Tongue (tissue), 2 donors: ENCODE measurements around the gene C9orf50. TPM values are rescaled to one million over a fixed set of nuclear protein-coding genes. Genes with fewer than 3 reads are reported as not detected.
A peak's percentile ranks its signal among the peaks of the same experiment; 100 is the strongest.
"Not testable (repeated sequence)": the region's sequence is repeated elsewhere in the genome, so short reads cannot be mapped to it uniquely, and the experiment has no call there.

Experiments used
- DNase-seq: peaks from one replicate; pipeline ENCODE4 v3.0.0-alpha.2; 2015
- total RNA-seq: library from RNA; depleted of rRNA; stranded (reverse); fragments of >200 nt; gene quantifications from one replicate; pipeline ENCODE4 v1.2.3, GENCODE V29; 2014

C9orf50 gene
- total RNA-seq, 1 donor from 2014 or later = not detected

DNA sequence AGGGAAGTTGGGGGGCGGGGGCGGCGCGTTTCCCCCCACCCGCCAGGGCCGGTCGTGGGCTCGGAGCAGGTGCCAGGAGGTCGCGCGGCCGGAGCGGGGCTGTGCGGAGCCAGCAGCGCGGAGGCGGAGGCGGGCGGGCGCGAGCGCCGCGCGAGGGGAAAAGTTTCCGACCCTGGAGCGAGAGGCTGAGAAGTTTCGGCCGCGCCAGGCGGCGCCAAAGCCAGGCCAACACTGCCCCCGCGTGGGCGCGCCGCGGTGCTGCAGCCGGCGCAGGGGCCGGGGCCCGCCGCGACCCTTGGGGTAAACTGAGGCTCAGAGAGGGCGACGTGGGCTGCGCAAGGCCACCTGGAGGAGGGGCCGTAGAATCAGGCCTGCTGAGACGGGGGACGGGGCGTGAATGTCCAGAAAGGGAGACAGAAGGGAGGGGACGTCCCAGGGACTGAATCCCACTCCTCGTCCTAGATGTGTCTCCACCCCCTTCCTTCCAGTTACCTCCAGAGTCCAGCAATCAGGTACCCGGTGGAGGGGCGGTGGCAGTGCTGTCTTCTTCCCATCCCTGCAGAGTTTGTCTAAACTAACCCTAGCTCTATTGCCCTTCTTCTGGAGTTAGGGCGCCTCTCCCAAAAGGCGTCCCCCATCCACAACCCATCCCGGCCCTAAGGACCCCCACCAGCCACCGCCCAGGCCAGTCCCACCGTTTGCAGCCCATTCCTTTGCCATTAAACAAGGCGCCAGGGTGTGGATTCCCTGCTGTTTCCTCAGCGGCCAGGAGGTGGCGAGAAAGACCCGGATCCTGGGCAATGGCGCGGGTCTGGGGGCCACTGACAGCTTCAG is 10.2 kb downstream of the C9orf50 start:
- peak; percentile 88 for DNase-seq

DNA sequence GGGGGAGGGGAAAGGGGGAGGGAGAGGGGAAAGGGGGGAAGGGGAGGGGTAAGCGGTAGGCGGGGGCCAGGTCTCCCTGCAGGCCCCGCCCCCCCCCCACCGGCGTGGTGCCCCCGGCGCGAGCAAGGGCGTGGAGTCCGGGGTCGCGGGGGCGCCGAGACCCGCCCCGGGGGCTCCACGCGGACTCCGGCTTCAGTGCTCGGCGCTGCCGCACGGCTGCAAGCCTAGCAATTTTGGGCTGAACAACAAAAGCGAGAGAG is 10.8 kb downstream of the C9orf50 start:
- no peak for DNase-seq

DNA sequence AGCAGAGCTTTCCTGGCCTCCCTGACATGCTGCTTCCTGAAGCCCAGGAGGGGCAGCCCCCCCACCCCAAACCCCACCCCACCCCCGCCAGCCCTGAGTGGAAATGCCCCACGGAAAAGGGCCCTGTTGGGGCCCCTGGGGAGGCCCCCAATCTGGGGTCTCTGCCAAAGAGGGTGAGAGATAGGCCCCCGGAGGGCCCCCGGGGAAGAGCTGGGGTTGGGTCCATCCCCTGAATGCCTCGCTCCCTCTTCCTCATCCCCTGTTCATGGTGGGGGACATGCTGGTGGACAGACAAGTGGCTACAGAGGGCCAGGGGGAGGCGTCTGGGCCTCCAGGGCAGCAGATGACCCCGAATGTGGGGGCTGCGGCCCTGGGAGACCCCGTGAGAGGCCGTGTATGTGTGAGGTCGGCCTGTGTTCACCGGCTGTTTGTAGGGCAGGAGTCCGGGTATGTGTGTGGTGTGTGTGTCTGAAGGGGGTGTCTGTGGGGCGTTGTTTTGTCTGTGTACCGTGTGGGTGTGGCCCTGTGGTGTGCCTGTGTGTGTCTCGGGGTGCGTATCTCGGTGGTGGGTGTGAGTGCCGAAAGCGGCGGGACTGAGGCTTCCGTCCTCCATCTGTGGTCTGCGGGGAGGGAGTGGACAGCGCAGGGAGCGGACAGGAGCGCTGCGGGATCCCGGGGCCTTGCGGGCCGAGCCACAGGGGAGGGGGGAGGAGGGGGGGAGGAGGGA is 11.3 kb downstream of the C9orf50 start:
- DNase-seq = no peak

DNA sequence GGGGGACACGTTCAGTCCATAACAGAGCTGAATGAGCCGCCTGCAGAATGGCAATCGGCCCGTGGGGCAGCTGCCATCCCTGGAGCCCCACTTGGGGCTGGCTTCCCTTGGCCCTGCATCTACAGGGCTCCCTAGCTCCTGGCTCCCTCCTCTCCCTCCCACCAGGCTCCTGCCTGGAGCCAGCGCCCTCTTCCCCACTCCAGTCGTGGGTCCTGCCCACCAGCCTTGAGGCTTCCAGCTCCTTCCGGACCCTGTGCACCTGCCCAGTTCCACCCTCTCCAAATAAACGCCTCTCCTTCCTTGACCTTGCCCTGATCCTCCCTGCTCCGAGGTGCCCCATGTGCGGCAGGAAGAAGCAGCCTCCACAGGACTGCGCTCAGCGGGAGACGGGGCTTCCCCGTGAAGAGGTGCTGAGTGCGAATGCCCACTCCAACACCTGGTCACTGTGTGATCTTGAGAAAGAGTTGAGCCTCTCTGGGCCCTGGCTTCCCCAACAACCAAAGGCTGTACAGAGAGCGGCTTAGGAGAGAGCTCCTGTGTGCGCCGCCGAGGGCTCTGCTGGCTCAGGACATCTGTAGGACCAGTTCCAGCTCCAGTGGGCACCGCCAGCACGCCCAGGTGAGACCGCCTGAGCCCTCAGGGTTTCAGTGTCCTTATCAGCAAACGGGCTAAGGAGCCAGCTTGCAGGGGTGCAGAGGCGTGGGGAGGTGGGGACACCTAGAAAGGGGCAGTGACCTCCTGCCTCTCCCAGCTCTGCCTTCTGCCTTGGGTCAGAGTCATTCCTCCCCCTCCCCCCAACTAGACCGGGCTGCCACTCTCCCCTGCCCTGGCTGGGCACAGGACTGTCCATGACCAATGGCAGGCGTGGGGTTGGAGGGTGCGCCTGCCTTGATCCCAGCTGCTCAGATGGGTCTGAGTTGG is 12.1 kb downstream of the C9orf50 start:
- DNase-seq = no peak

DNA sequence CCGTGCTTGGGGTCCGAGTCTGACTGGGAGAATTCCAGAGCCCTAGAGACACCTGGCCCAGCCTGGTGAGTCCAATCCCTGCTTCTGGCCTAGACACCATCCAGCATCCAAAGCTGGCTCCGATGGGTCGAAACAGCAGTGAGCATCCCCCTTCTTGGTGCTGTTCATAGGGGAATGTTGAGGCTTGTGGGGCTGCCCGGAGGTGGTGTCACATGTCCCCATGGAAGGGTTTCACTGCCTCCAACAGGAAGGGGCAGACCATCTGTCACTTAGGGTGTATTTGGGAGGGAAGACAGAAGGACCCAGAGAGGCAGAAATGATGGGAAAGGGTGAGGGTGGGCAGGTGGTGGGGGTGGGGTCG is 13.9 kb downstream of the C9orf50 start:
- DNase-seq = no peak

DNA sequence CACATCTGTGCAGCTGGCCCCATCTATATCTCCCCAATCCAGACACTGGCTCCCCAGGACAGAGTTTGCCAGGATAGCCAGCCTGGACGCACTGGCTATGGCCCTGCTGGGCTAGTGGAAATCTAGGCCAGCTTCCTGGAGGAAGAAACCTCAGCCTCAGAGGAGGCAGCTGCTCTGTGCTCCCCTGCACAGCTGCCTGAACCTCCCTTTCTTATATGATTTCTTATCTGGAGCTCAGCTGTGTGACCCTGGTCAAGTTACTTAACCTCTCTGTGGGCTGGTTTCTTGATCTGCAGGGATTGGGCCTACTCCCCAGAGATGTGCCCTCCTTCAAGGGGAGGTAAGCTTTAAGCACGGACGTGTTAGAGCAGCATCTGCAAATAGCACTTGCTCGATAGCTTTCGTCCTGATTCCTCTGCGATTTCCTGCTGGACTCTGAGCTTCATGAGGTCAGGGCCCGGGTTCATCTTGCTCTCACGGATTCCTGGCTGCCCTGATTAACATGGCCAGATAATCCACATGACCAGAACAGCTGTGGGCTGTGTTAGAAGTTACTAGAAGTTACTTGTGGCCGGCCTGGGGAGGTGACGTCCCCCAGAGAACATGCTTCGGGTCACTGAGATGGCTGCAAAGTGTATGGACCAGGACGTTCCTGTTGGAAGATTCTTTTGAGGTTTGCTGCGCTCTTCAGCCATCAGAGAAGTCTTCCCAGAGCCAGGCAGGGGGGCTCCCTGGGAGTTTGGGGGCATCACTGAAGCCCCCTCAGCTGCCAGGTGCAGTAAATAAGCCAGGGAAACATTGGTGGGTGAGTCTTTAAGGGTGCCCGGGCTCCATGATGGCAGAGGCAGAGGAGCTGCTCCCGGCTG is 14.5 kb downstream of the C9orf50 start:
- DNase-seq = no peak

DNA sequence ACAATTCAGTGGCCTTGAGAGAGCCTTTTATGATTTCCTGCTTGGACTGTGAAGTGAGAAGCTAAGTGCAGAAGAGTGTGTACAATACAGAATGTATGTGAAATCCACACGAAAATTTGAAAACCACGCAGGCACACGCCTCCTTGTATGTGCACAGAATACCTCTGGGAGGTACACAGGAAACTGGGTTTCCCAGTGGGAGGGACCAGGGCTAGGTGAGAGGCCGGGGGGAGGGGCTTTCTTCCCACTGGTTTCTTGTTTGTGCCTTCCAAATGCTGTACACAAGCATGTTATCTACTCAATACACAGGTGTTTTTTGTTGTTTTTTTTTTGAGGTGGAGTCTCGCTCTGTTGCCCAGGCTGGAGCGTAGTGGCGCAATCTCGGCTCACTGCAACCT is 16.1 kb downstream of the C9orf50 start:
- no peak for DNase-seq

DNA sequence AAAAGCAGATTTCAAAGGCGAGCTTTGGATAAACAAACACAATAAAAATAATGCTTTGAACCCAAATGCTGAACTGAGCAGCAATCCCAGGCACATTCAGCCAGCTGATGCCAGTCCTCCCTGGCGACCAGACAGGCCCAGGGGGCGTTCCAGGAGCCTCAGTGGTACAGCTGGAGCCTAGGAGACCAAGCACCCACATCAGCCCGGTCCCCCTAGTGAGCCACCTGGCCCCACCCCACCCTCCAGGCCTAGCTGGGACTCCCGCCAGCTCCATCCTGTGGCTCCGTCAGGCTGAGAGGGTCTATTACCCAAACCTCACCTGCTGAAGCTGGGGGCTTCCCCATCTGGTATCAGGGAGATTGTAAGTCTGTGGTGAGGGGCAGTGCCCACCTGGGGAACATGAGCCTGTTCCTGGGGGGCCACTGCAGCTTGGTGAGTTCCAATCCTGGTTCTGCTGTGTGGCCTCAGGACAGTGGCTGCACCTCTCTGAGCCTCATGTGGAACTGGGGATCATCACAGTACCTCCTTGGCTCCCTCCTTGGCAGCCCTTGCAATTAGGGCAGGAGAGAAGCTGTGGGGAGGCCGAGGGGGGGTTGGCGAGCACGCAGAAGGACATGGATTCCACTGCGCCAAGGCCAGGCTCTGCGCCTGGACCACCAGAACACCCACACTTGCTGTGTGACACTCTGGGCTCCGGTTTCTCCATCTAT is 16.7 kb downstream of the C9orf50 start:
- DNase-seq = no peak

DNA sequence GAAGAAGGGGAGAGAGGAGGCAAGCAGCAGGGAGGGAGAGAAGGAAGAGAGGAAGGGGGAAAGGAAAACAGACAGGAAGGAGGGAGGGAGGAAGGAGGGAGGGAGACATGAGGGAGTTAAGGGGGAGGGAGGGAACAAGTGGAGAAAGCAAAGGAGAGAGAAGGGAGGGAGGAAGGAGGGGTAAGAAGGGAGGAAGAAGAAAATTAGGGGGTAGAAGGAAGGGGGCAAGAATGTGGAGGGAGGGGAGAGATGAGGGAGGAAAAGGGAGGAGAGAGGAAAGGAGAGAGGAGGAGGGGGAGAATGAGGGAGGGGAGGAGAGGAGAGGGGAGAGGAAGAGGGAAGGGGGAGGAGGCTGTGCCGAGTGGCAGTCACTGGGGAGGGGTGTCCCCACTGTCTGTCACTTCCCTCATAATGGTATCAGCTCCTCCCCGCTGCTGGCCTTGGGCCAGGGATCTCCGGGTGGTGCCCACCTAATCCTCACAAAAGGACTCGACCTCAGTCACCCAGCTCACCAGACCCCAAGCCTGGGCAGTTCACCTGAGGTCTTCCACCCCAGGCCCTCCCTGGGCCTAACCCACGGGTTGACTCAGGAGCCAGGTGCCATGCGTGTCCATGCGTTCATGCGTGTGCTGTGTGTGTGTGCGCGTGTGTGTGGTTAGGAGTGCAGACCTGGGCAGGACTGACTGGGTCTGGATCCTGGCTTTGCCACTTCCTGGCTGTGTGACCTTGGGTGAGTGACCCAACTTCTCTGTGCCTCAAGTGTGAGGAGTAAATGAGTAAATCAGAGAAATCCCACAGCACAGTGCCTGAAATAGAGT is 18.1 kb downstream of the C9orf50 start:
- no peak for DNase-seq

DNA sequence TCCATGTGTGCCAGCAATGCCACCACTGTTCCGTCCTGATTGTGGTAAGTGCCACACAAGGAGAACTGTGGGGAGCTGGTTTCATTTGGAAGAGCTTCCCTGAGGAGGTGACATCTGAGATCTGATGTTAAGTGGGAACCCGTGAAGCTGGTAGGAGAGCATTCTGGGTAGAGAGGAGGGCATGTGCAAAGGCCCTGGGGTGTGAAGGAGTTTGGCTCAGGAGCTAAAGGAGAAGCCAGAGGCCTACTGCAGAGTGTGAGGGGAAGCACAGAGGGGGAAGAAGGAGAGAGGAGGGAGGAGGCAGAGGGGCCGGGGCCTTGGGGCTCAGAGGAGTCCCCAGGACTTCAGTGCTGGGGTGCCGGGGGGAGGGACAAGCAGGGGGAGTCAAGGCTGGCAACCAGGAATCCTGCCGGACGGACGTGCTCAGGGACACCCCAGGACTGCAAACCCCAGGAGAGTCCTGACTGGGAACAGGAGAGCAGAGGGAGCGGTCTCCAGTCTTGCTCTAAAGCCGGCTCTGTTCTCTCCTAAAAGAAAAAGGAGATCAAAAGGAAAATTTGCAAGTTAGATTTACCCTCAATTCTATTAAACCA is 19.7 kb downstream of the C9orf50 start:
- DNase-seq = no peak

DNA sequence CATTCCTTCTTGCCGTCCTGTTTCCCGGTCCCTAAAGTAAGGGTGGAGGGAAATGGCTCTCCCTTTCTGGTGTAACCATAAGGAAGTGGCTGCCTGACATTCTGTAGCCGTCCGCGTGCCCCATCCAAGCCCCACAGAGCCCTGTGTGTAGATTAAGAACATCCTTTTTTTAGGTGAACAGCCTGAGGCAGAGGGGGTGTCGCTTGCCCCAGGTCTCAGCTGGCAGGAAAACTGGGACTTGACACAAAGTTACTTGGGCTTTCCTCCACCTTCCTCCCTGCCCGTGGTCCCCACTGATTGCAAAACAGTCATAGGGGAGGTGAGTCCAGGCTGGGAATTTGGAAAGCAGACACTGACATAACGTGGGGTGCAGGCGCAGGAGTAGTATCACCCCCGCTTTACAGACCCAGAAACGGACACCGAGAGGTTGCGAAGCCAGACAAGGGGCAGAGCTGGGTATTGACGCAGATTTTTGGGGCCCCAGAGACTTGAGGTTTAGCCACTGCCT is 22.8 kb downstream of the C9orf50 start:
- DNase-seq = no peak

DNA sequence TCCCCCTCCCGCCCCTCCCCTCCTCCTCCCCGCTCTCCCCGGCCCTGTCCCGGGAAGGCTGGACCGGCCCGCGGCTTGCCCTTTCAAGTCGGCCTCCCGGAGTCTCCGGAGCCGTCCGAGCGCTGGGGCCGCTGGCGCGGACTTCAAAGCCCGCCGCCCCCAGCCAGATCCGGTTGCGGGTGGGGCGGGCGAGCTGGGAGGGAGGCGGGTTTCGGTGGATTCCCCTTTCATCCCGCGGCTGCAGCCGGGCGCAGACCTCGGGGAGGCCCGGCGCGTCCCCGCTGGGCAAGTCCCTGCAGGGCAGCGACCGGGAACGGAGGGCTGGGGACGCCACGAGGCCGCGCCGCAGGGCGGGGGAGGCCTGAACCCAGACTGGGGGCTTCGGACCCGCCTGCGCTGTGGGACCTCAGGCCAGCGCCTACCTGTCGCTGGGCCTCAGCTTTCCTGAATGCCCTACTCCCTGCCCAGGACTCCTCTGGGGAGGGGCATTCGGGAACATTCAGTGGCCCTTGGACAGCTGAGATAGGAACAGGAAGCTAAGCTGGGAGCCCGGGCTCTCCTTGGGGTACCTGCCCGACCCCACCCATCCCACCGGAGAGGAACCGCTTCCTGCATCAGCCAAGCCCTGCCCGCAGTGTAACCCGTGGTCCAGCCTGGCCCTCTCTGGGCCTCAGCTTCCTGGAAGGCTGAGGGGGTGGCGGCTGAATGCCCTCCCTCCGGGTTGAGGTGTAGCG is 23.4 kb downstream of the C9orf50 start:
- DNase-seq = peak; percentile 76

DNA sequence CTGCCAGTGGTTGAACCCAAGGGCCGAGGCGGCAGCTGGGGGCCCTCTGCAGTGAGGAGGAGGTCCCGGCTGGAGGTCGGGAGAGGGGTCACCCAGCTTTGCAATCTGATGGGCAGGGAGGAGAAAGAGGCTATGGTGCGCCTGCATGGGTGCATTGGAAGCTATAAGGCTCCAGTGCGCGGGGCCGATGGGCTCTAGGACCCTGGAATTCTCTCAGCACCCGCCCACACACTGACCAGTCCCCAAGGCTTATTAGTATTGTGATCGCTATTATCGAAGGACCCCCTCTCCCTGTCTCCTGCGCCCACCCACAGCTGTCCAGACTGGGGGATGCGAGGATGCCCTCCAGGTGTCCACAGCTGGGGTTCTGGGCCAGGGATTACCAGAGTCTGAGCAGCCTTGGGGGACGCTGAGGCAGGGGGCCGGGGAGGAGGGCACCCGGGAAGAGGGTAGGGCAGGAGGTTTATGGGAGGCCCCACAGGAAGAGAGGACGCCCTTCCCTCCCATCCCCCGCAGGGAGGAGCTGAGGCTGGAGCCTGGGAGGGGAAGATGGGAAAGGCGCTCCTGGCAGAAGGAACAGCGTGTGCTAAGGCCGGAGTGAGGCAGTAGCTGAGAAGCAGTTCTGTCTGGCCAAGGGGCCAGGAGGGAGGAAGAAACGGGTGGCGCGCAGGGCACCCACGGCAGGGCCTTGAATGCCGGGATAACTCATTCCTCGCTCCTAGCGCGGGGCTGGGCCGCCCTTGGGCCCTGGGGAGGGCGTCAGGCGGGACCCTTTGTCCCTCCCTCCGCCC is 24.2 kb downstream of the C9orf50 start:
- peak; percentile 70 for DNase-seq

DNA sequence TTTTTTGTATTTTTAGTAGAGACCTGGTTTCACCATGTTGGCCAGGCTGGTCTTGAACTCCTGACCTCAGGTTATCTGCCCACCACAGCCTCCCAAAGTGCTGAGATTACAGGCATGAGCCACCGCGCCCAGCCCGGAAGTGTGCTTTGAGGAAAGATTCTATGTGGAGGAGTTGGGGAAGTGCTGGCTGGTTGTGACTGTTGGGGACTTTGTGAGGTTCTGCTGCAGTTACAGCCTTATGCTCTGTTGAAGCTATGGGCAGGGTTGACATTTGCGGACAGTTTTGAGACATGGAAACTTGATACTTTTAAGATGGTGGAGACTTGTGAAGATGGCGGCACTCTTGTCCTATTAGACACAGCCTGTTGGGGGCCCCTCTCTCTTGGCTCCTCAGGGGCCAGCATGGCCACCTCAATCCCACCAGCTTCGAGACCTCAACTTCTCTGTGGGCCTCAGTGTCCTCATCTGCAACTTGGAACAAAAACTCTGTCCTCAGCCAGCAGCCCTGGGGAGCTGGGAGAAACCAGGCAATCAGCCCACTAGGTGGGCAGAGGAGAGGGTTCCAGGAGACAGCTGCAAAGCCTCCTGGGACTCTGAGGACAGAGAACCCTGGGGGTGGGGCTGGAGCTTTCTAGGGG is 24.9 kb downstream of the C9orf50 start:
- DNase-seq = no peak

DNA sequence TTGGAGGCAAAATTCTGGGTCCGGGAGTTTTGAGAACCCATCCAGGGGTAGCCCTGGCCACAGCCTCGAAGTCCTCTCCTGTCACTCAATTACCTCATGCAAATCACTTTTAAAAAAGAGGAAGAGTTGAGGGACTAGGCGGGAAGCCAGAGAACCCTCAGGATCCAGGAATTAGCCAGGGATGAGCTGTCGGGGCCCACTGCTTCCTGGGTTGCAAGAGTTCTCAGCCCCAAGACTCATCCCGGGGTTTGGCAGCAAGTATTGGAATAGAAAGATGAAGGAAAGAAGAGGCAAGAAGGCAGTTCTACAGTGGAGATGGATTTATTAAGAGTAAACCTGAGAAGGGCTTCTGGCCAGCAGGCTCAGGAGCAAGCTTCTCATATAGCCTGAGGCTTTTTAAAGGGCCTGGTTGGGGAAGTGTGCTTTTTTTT is 25.6 kb downstream of the C9orf50 start:
- no peak for DNase-seq

DNA sequence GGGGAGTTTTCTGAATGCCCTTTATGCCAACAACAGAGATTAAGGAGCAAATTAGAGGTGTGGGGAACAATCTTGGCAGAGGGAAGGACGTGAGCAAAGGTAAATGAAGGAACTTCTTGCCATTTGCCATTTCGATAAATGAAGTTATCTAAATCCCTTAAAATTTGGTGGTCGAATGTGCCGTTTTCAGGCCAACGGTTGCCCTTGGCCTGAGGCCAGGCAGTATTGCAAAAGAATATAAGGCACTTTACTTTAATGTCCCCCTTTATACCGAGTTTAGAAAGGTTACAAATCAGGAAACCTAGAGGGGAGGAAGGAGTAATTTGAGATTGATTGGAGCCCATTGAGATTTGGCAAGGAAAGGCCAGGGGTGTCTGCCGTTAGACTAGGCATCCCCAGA is 26.3 kb downstream of the C9orf50 start:
- no peak for DNase-seq

DNA sequence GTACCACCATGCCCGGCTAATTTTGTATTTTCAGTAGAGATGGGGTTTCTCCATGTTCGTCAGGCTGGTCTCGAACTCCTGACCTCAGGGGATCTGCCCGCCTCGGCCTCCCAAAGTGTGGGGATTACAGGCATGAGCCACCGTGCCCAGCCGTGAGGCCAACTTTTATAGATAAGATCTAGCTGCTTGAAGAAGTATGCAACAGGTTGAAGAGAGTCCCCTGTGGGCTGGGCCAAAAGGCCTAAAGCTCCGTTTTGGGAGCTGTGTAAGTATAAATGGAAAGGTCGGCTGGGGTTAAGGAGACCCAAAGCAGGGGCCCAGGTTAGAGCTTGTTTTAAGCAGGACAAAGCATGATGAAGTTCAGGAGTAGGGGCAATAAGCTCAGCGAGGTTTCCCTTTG is 28.1 kb downstream of the C9orf50 start:
- not testable (repeated sequence) for DNase-seq

DNA sequence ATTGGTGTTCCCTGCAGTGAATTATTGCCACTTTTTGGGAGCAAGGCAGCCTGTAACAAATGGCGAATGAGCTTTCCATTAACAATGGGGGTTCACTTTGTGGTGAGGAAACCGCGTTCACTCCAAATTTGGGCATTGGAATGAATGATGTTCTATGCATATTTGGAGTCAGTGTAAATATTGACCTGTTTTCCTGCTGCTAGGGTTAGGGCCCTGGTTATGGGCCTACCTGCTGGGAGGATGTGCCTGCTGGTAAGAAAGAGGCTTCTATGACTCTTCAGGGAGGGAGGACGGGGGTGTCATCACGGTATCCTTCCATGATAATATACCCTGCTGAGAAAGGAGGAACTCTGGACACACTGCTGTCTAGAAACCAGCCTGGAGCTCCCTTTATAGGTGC is 29.0 kb downstream of the C9orf50 start:
- no peak for DNase-seq
